GM19452 (cell line): Measurements from ENCODE around the gene SORBS1.
"Not testable (repeated sequence)": the region's sequence is repeated elsewhere in the genome, so short reads cannot be mapped to it uniquely, and the experiment has no call there.

Experiments used
- ATAC-seq: cut with Tn5 transposase; IDR thresholded peaks from one replicate; pipeline ENCODE4 v1.9.1; 2021; ENCODE audit not compliant: unreplicated experiment

Gene SORBS1

DNA sequence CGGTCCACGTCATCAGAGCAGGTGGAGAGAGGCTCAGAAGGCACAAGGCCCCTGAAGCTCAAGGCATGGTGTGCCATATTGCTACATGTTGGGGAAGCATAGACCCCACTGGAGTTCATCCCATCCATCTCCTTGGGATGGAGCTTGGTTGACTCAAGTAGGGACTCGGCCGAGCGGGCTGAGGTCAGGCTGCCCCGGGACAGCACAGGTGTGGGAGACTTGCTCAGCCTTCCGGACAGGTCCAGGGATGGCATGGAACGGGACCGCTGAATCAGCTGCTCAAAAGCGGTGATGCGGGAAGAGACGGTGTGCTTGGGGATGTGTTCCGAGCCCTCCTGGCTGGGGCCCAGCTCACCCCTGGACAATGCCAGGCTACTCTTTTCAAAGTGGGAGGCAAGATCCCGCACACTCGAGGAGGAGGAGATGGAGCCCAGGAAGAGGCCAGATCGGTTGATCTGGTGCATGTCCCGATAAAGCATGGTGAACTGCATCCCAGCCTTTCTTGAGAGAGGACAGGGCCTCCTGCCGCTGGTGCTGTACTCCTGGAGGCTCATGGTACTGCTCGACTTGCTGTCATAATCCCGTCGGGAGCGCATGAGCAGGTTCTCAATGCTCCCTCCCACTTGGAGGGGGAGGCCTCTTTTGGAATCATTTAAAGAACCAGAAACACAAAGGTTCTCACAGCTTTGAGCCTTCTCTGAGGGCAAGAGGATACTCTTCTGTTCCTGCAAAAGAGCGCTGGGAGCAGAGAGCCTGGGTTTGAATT is 204.8 kb downstream of the SORBS1 start:
- no peak for ATAC-seq

DNA sequence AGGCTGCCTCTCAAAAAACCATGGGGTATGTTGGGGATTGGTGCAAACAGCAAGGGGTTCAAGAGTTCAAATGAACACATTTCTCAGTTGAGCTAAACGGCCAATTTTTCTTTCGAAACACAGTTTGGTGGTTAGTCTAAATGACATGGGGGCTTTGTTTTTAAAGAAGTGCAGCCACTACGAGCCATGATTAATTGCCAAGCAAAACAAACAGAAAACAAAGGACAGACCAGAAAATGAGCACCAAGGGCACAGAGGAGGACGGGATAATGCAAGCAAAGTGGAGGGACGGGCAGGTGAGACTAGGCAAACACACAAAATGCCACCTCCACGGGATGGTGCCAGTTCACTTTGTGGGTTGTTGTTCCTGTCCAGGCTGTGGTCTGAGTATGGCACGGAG is 205.9 kb downstream of the SORBS1 start:
- no peak for ATAC-seq

DNA sequence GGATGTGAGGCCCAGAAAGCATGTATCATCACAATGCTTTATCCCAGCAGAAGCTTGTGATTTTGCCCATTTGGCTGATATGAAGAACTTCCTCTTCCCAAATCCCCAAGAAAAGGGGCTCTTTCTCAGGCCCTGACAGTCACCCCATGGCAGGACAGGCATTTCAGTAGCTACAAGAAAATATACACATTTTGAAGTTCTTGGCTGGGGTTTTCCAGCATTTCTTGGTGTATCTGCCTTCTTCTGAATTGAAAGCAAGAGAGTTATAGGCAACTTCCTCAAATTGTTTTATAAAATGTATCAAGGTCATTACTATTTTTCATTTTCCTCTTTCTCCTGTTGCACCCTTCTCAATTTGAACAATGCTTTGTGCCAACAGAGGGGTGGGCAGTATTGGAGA is 207.1 kb downstream of the SORBS1 start:
- ATAC-seq = no peak

DNA sequence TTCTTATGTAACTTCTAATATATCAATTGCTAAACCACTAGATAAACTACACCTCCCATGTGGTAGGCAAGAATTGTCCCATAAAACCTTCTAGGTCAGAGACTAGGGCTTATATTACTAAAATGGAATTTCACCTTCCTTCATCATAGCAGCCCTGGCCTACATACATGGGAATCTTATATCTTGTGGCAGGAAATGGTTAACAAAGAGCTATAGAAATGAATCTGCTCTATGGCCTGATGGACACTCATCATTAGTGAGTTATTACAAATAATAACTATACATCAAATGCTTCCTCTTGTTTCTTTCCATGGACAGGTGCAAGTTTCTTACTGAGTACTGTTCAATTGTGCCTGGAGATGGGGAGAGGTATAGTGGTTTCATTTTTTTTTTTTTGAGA is 208.0 kb downstream of the SORBS1 start:
- ATAC-seq = no peak

DNA sequence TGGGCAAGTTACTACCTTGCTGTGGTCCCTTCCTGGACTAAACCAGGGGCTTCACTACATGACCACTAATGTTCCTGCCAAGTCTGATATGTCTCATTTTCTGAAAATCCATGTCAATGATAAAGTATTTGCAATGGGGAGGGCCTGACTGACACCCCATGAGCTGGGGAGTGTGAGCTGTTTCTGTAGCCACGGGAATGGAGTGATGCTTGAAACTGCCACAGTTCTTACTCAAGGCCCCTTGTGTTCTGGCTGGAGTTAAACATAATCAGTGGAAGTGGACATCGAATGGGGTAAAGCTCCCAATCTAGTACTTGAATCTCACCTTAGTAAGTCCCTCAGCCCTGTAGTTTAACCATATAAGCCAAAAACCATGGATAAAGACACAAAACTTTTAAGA is 208.5 kb downstream of the SORBS1 start:
- ATAC-seq = no peak

DNA sequence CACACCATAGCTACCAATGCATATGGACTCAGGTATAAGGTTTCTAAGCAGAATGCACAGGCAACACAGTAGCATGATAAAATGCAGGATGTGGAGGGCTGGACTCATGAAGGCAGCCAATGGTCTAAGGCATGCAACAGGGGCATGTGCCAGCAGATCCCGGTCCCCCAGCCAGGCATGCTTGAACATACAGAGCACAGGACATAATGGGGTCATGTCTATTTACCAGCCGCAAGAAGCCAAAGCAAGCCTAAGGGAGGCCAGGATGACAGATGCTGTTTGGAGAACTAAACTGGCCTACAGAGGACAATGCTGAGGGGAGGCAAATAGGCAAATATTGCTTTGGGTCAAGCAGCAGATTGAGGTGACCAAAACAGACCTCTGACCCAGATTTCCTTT is 210.3 kb downstream of the SORBS1 start:
- no peak for ATAC-seq

DNA sequence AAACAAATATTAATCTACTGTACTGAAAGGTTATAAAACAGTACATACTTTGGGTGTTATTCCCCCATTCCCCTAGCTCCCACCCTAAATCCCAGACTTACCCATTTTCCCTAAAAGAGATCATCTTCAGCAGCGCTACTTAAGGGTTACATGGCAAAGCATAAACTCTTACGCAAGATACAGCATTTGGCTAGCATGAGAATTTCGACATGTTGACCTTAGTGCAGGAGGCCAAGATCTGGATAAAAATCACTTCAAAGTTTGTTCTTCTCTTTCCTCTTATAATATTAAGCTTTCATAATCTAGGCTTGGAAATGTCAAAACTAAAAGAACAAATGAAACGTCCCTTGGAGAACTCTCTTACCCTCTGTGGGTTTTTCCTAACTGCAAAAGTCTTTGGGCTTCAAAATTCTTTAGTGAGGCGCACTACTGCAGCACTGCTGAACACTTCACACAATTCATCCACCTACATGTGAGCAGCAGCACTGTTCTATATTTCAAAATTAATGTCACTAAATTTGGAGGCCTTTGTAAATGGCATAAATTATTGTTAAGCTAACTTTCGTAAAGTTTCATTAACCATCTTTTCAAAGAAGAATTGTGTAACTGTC is 210.8 kb downstream of the SORBS1 start:
- no peak for ATAC-seq

DNA sequence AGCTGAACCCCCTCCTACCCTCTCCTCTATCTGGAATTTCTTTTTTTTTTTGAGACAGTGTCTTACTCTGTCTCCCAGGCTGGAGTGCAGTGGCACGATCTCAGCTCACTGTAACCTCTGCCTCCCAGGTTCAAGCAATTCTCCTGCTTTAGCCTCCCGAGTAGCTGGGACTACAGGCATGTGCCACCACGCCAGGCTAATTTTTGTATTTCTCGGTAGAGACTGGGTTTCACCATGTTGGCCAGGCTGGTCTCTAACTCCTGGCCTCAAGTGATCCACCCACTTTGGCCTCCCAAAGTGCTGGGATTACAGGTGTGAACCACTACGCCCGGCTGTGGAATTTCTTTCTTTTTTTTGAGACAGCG is 213.8 kb downstream of the SORBS1 start:
- not testable (repeated sequence) for ATAC-seq

DNA sequence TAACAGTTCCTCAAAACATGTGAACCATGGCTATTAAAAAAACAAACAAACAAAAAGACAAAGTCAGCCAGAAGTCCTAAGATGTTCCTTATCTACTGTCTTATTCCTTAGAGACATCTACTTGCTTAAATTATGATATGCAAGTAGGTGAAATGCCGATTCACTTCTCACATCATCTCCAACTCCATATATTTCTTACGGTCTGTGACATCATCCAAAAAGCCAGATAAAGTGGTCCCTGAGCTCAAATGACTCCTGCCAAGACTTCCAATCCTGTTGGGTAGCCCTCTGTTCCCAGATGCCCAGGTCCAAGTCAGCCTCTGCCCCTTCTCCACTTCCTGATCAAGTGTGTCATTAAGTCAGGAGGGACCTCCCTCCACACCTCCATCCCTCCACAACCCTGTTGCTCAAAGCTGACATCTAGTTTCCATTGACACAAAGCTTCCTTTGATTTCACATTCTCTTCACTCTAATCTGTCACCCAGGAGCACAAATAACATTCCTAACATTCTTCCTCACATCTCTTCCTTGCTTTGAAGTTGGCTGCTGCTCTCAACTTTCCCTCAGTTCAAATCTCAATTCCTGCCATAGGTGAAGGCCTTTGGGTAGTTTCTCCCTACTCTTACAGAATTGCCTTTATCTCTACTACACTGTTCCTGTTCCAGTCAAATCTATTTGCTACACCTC is 214.3 kb downstream of the SORBS1 start:
- ATAC-seq = no peak

DNA sequence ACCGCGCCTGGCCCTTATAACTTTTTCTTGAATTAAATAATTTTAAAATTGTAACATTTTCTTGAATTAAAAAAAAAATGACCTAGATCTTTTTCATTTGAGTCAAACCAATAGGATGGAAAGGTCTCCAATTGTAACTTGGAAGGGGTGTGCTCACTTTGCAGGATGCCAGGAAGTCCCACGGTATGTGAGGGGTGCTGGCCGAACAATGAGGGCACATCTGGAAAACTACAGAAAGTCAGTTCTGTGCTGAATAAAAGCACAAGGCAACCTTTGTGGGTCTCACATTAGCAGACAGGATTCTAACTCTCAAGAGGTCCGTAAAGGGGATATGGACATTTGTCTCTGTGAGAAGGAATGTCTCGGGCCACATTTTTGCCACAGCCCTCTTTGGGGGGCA is 217.6 kb downstream of the SORBS1 start:
- no peak for ATAC-seq

DNA sequence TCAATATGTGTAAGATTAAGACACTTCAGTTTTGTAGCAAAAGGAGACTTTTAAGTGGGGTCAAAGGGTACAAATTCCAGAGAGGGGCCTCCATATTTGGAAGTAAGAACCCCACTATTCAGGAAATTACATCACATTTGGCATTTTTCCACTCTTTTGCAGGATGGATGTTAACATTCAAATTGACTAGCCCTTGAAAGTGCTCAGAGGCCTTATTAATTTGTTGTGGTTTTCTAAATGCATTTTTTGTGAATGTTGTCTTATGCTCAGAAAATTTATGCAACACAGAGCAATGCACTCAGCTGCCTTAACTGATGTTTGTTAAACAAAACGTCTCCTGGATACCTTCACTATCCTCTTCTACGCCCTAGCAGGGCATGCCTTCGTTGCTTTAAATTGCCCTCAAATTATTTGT is 219.4 kb downstream of the SORBS1 start:
- ATAC-seq = no peak

DNA sequence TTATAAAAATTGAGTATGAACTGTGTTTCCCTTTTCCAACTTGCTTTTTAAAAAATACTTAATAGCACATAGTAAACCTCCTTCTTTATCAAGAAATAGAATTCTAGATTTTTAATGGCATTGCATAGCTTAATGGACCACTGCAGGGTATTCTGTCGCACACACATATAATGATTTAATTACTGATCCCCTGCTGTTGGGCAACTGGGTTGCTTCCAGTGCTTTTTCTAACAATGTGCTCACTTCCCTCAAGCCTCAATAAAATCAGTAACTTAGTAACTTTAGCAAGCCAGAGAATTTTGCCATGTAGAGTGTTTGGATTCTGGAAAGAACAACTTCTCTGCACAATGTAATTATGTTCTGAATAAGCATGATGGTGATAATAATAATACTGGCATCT is 221.3 kb downstream of the SORBS1 start:
- no peak for ATAC-seq

DNA sequence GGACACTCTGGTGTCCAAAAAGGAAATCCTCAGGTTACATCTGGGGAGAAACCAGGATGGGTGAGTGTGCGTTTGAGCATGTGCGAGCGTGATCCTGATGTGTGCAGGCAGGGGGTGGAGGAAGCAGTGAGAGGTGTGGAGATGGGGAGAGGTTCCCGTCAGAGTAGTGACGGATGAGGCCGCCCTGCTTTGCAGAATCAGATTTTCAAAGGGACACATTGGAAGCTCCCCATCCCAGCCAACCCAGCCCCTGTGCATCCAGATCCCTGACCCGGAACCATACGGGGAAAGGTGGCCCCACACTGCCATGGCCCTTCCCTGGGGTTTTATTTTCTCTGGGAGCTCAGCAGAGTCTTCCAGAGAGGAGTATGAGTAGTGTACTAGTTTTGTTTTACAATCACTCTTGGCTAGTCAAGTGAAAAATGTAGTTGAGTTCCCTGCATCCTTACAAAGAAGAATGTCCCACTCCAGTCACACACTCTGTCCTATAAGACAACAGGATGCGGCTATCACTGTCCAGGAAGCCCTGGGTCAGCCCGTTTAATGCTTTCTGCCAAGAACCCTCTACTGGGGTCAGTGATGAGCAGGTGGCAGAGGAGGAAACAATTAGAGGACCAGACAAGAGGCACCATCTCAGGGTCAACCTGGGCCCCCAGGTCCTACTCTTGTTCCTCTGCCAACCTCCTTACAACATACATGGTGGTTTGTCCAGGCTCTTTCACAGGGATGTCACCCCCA is 223.6 kb downstream of the SORBS1 start:
- no peak for ATAC-seq

DNA sequence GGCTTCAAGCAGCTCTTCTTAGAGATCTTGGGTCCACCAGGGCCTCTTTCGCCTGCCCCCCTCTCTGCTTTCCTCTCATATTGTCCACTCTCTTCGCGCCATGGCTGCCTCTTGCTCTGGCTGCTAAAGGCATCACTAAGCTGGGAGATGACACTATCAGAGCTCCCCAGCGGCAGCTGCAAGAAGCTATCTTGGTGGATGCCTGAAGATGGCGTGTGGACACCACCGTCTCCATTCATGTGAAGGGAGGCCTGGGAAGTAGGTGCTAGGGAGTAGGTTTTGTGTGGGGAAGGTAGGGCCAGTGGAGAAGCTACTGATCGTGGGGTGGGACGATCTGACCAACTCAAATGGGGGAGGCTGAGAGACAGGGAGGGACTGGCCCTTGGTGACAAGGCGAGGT is 224.5 kb downstream of the SORBS1 start:
- ATAC-seq = no peak

DNA sequence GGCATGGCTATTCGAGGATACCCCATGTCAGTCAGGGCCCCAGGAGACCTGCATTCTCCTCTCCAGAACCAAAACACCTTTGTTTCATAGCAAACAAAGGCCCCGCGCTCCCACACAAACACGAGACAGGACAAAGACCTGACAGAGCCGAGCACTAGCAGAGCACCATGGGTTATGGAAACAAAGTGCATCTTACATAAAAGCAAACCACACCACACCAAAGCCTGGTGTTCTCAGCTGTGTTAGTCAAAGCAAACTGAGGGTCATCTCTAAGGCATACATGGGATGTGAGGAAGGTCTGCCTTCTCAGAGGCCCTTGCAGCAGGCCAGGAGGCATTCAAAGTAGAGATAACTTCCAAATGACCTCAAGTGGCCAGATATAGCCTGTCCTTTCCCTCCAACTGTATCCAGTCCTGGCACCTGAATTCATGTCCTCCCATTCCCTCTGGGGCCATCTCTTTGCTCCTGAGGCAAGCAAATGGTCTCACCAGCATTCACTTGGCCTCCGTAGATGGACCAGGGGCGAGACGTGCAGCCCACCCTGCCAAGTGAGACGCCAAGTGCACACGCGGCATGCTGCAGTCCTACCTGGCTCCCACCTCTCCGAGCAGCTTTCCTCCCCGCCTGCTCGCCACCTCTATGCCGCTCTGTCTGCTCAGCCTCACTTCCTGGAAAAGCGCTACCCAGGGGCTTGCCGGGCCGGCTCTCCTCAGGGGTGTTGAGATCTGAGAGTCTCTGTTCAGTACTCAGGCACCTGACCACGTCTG is 225.1 kb downstream of the SORBS1 start:
- no peak for ATAC-seq

DNA sequence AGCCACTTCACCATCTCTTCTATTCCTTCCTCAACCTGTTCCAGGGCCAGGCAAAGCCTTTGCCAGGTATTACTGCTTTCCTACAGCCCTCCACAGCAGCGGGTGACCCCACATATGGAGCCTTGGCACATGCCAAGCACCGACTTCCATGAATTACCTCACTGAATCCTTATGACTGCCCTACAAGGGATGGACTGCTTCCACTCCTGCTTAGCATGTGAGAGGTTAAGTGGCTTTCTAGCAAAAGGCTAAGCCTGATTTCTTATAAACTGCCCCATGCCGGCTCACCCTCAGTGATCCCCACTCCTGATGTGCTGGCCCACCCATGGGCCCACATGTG is 226.4 kb downstream of the SORBS1 start:
- no peak for ATAC-seq

DNA sequence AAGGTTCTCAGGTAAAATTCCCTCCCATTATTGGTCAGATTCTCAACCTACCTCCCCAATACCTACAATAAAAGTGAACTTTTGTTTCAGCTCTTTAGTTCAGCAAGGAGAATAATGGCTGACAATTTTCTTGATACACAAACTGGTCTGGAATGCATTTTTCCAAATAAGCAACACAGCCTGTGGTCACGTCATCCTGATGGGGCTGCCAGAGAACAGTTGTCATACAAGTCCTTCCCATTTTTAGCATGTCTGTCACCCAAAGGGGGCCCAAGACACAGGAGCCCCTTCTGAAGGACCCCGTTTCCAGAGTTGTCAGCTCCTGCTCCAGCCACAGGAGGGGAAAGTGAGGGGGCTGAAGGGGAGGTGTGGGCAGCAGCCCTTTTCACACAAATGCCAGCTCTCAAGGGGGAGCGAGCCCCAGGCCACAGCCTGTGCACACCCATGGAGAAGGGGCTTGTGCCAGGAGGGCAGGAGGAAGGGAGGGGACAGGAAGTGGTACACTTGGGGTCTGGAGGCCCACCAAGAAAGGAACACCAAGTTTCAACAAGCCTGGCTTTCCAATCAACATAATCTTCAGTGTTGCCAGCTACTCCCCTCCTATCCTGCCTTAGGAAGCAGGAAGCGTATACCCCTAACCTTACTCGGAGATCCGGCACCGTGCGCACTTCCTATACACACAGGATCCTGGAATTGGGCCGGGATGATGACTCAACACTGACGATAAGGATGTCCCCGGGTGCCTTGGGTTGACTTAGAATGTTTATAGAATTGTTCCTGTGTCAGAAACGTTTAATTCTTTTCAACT is 227.0 kb downstream of the SORBS1 start:
- no peak for ATAC-seq

DNA sequence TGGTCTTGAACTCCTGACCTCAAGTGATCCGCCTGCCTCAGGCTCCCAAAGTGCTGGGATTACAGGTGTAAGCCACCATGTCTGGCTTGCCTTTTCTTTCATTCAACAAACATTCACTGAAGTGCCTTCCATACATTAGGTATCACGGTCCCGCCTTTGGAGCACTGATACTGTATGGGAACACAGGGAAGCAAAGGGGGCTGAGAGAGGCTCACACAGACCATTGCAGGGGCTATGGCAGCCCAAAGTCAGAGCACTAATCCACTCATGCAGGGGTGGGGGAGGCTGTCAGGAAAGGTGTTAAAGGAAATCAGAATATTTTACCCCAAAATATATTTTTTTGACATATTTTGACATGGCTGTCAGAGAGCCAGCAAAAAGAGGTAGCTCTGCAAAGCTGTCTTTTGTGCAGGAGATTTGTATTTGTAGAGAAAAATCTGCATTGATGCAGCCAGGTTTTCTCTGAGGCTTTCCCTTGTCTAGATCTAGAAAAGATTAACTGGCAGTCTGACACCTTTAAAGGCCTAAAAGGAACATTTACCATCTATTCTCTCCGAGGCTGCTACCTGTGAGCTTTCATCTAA is 228.4 kb downstream of the SORBS1 start:
- ATAC-seq = no peak

DNA sequence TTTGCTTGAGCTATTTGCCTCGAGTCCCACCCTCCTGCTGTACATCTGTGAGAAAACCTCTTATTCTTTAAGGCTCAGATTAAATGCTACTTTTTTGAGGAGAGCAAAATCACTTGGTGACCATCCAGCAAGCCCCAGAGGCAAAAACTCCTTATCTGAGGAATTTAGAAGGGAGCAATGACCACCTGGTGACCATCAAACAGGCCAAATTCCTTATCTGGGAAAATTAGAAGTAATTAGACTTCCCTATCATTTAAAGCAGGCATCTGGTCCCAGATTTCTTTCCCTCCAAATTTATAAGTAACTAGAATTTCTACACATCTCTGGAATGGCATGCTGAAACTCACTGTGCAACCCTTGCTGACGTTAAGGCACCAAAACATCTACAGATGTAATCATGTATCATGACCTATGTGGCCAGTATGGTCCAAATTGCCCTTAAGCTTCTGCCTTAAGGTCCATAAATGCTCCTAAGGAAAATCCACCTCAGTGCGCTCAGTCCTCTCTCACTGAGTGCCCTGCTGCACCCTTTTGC is 229.5 kb downstream of the SORBS1 start:
- ATAC-seq = no peak
